Activated T-helper 17 cell treated with anti-CD3 and anti-CD28 coated beads, Interleukin-2, amount 50 U/mL, for 72 hours (primary cell): ENCODE results near the gene NEGR1. TPM values are rescaled to one million over a fixed set of nuclear protein-coding genes. Genes with fewer than 3 reads are reported as not detected.

Experiments used
- ATAC-seq: fragments of 150-1000 bp; cut with Tn5 transposase; replicated peaks from 2 replicates; pipeline ENCODE4 v1.10.0; 2021; ENCODE audit warnings: mild to moderate bottlenecking, moderate library complexity
- H3K27ac Mint-ChIP-seq: one replicate; pipeline ENCODE4 v1.8.0; 2022; ENCODE audit warnings: mixed read lengths
- H3K27me3 Mint-ChIP-seq: one replicate; pipeline ENCODE4 v1.8.0; 2022; ENCODE audit warnings: mixed read lengths
- H3K36me3 Mint-ChIP-seq: one replicate; pipeline ENCODE4 v1.8.0; 2022; ENCODE audit warnings: low read depth, mild to moderate bottlenecking, mixed read lengths
- H3K4me1 Mint-ChIP-seq: one replicate; pipeline ENCODE4 v1.8.0; 2022; ENCODE audit warnings: mixed read lengths
- H3K4me3 Mint-ChIP-seq: one replicate; pipeline ENCODE4 v1.8.0; 2022; ENCODE audit warnings: mild to moderate bottlenecking, mixed read lengths
- H3K9me3 Mint-ChIP-seq: one replicate; pipeline ENCODE4 v1.8.0; 2022; ENCODE audit warnings: mixed read lengths
- total RNA-seq, 2 donors: library from RNA; stranded (reverse); gene quantifications; one replicate each; pipeline ENCODE4 v1.2.3, GENCODE V29; 2022

Gene NEGR1
- total RNA-seq, 2 donors from 2014 or later, result not detected

DNA sequence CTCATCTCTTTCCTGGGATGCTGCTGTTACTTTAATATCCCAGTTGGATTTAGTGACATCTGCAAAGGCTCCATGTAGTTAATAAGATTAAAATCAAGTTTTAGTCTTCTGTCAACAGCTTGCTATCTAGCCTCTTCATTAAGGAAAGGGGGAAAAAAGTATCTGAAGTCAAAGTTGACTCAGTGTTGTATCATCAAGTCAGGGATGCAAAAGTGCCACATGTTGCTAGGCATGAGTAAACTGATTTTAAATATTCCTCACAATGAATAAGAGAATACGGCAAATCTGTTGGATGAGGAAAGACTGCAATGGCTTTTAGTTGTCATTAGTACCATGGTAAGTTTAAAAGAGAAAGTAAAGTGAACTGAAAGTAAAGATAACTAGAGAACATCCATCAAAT, 818.3 kb downstream of the NEGR1 start:
- Mint-ChIP-seq H3K27me3 (no peaks in the 10 kb centered on the region), H3K9me3 (peaks cover 12% of the 10 kb centered on the region), H3K27ac (no peak overlapping the region), H3K36me3 (no peaks in the 10 kb centered on the region), H3K4me3 (no peak overlapping the region), H3K4me1 (no peaks in the 10 kb centered on the region)
- ATAC-seq, result no peak

DNA sequence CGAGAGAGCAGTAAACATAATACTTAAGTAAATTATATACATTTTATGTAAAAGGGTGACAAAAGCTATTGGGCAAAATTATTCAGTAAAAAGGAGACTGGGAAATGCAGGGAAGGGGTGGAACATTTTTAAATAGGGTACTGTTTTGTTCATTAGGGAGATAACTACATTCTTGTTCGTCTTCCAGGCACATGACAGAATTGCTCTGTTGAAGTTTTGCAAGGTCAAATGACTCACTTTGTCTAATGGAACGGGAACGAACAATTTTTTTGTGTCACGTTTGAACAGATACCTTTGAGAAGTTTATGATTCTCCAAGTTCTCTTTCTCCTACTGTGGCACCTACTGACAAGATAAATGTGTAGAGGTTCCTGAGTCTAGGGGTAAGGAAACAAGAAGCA, 819.2 kb downstream of the NEGR1 start:
- H3K4me1 Mint-ChIP-seq, result no peaks in the 10 kb centered on the region
- no peak for ATAC-seq
- no peak overlapping the region for H3K4me3 Mint-ChIP-seq
- no peaks in the 10 kb centered on the region for H3K36me3 Mint-ChIP-seq
- peaks cover 12% of the 10 kb centered on the region for H3K9me3 Mint-ChIP-seq
- H3K27ac Mint-ChIP-seq, result no peak overlapping the region
- H3K27me3 Mint-ChIP-seq, result no peaks in the 10 kb centered on the region

DNA sequence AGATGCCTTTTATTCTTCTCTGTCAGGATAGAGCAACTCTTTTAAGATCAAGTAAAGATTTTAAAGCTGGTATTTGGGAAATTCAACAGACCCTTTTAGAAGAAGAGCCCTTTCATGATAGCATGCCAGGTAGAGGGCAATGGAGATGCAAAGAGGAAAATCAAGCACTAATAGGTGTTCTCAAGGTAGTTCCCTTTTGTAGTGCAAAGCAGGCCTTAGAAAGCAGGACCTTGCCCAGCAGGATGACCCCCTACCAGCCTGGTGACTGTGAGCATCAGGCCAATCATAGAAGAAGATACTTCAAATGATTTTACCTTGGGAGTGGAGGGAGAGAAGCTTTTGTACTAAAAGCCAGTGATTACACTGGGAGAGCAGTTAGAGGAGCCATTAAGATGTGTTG, 820.1 kb downstream of the NEGR1 start:
- no peaks in the 10 kb centered on the region for H3K27me3 Mint-ChIP-seq
- ATAC-seq, result no peak

DNA sequence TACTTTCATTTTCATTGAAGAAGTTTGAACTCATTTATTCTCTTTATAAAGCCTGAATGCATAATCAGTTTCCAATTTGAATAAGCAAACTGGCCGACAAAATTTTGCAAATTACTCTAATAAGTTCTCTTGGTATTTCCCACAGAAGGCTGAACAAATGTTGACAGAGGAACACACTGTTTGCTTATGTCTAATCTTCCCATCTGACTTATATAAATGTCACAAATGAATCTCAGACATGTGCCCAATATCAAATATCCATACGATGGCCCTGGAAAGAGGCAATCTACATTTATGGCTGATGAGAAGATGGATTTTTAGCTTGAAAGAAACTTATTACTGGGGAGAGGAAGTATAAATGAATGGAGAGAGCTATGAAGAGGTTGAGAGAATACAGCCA, 820.9 kb downstream of the NEGR1 start:
- Mint-ChIP-seq H3K9me3 (peaks cover 15% of the 10 kb centered on the region), H3K4me1 (no peaks in the 10 kb centered on the region), H3K36me3 (no peaks in the 10 kb centered on the region), H3K27ac (no peak overlapping the region), H3K4me3 (no peak overlapping the region), H3K27me3 (no peaks in the 10 kb centered on the region)
- ATAC-seq, result no peak

More for the DNA sequence above, 820.1 kb downstream of the NEGR1 start:
- peaks cover 13% of the 10 kb centered on the region for H3K9me3 Mint-ChIP-seq
- no peak overlapping the region for H3K27ac Mint-ChIP-seq
- no peaks in the 10 kb centered on the region for H3K36me3 Mint-ChIP-seq
- no peaks in the 10 kb centered on the region for H3K4me1 Mint-ChIP-seq
- H3K4me3 Mint-ChIP-seq, result no peak overlapping the region

DNA sequence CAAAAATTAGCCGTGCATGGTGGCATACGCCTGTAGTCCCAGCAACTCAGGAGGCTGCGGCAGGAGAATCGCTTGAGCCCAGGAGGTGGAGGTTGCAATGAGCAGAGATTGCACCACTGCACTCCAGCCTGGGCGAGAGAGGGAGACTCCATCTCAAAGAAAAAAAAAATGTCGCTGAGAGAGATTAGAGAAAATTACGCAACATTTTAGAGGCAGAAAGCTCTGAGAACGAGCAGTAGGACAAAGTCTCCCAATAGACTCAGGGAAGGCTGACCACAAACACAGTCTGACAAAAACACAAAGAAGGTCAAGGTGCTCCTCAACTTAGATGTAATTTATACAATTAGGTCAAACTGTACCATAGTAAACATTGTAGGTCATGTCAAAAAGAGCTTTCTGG, 833.9 kb downstream of the NEGR1 start:
- H3K27me3 Mint-ChIP-seq, result no peaks in the 10 kb centered on the region
- no peak for ATAC-seq

DNA sequence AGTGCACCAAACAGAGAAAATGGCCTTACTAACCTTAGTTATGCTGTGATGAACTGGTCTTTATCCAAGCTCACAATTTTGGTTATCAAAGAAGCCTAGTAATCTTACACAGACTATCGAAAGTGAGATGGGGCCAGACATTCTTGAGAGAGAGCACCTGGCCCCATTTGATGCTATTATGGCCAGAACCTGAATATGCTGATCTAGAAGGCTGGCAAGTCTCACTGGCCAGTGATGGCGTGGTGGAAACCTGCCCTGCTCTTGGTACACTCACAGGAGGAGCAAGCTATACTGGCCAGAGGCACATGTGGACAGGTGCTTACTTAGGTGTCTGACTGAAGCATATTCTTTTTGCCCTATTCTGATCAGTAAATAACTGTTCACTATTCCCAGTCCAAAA, 843.7 kb downstream of the NEGR1 start:
- ATAC-seq, result no peak
- no peaks in the 10 kb centered on the region for H3K4me1 Mint-ChIP-seq
- H3K4me3 Mint-ChIP-seq, result no peak overlapping the region
- no peak overlapping the region for H3K27ac Mint-ChIP-seq
- H3K9me3 Mint-ChIP-seq, result peaks cover 4% of the 10 kb centered on the region
- H3K36me3 Mint-ChIP-seq, result no peaks in the 10 kb centered on the region
- H3K27me3 Mint-ChIP-seq, result no peaks in the 10 kb centered on the region

More for the DNA sequence above, 833.9 kb downstream of the NEGR1 start:
- Mint-ChIP-seq H3K4me3 (no peak overlapping the region), H3K27ac (no peak overlapping the region), H3K36me3 (no peaks in the 10 kb centered on the region), H3K9me3 (peaks cover 4% of the 10 kb centered on the region), H3K4me1 (no peaks in the 10 kb centered on the region)

DNA sequence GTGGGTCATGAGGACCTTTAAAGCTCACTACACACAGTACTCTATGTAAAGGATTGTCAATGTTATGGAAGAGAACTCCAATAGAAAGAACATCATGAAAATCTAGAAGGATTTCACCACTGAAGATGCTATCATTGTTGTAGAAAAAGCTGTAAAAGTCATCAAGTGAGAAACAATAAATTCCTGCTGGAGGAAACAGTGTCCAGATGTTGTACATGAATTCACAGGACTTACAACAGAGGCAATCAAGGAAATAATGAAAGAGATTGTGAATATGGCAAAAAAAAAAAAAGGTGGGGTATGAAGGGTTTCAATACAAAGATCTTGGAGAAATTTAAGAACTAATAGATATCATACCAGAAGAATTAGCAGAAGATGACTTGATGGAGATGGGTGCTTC, 846.4 kb downstream of the NEGR1 start:
- H3K9me3 Mint-ChIP-seq, result peaks cover 8% of the 10 kb centered on the region
- no peak overlapping the region for H3K4me3 Mint-ChIP-seq
- no peaks in the 10 kb centered on the region for H3K4me1 Mint-ChIP-seq
- ATAC-seq, result no peak
- no peak overlapping the region for H3K27ac Mint-ChIP-seq
- no peaks in the 10 kb centered on the region for H3K27me3 Mint-ChIP-seq
- H3K36me3 Mint-ChIP-seq, result no peaks in the 10 kb centered on the region

DNA sequence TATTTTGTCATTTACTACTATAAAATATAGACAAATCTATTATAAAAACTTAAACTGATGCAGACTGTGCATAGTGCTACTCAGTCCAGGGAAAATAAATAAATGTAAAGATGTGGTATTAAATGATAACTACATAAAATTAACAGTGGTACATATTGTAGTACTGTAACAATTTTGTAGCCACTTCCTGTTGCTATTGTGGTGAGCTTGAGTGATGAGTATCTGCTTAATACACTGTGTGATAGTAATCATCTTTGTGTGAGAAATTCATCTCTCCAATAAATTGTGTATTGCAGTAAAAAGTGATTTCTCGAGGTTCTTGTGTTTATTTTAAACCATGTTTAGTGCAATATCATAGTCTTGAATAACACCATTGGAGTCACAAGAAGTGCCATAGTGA, 848.1 kb downstream of the NEGR1 start:
- H3K27me3 Mint-ChIP-seq, result no peaks in the 10 kb centered on the region

DNA sequence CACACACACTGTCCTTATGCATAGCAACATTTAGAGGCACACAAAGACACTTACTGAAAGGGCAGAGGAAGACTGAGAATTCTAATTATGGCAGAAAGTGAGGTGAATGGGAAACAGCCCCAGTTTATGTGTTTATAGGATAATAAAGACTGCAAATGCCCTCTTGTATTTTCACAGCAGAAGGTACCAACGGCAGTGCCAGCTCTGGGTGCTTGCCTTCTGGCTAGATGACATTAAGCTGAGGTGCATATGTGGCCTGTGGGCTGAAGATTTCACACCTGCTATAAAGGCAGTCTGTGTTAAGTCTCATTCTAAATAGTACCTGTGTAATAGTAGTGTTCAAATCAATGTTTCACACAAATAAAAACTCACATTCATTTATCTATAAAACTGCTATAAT, 854.3 kb downstream of the NEGR1 start:
- H3K27ac Mint-ChIP-seq, result no peak overlapping the region
- H3K4me1 Mint-ChIP-seq, result no peaks in the 10 kb centered on the region
- no peaks in the 10 kb centered on the region for H3K36me3 Mint-ChIP-seq
- ATAC-seq, result no peak
- H3K4me3 Mint-ChIP-seq, result no peak overlapping the region
- no peaks in the 10 kb centered on the region for H3K9me3 Mint-ChIP-seq
- H3K27me3 Mint-ChIP-seq, result no peaks in the 10 kb centered on the region

More for the DNA sequence above, 848.1 kb downstream of the NEGR1 start:
- ATAC-seq, result no peak
- Mint-ChIP-seq H3K36me3 (no peaks in the 10 kb centered on the region), H3K4me1 (no peaks in the 10 kb centered on the region), H3K27ac (no peak overlapping the region), H3K4me3 (no peak overlapping the region), H3K9me3 (peaks cover 8% of the 10 kb centered on the region)

DNA sequence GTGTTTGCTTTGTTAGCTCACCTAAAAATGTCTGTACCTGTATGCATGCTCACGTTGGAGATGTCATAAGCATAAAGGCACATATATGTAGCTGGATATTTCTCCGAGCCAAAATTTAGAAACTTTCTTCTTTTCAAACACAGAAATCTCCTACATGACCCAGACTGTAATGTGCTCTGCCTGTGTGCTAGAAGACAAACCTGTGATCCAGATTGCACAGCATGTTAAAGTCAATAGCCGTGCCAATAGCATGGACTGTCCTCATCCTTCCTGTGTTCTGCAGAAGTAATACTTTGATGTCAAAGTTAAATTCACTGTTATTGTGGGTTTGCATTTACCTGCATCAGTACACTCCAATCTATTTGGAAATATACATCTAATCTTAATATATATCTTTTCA, 855.3 kb downstream of the NEGR1 start:
- ATAC-seq, result no peak
- no peaks in the 10 kb centered on the region for H3K36me3 Mint-ChIP-seq
- no peak overlapping the region for H3K4me3 Mint-ChIP-seq
- H3K4me1 Mint-ChIP-seq, result no peaks in the 10 kb centered on the region
- no peaks in the 10 kb centered on the region for H3K27me3 Mint-ChIP-seq
- H3K27ac Mint-ChIP-seq, result no peak overlapping the region
- H3K9me3 Mint-ChIP-seq, result no peaks in the 10 kb centered on the region

DNA sequence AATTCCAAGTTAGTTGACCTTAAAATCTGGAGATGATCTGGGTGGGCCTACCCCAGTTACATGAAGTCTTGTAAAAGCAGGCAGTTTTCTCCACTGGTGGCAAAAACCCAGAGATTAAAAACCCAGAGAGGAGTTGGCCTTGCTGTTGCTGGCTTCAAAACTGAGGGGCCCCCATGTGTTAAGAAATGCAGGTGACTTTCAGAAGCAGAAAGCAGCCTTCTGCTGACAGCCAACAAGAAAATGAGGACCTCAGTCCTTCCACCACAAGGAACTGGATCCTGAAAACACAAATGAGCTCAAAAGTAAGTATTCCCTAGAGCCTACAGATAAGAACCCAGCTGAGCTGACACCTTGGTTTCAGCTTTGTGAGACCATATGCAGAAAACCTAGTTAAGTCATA, 857.8 kb downstream of the NEGR1 start:
- Mint-ChIP-seq H3K27me3 (no peaks in the 10 kb centered on the region), H3K4me1 (no peaks in the 10 kb centered on the region)

DNA sequence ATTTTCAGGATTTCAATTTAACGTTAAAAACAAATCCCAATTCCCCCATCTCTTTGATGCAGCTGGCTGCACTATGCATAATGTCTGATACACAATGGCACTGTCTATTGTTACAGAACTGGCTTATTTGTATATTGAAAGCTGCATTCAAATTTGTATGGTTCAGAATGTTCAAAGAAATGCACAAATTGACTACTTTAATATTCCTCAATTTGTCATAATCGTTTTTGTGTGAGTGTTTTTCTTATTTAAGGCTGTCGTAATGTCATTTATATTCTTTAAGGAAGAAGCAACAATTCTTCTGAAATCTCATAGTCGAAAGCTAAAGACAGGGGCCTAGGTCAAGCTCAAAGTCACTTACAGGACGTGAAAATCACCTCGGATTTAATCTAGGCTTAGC, 860.1 kb downstream of the NEGR1 start:
- H3K4me3 Mint-ChIP-seq, result no peak overlapping the region
- no peaks in the 10 kb centered on the region for H3K4me1 Mint-ChIP-seq
- H3K27ac Mint-ChIP-seq, result no peak overlapping the region
- no peak for ATAC-seq
- H3K9me3 Mint-ChIP-seq, result peaks cover 8% of the 10 kb centered on the region
- H3K27me3 Mint-ChIP-seq, result no peaks in the 10 kb centered on the region
- H3K36me3 Mint-ChIP-seq, result no peaks in the 10 kb centered on the region

More for the DNA sequence above, 857.8 kb downstream of the NEGR1 start:
- Mint-ChIP-seq H3K9me3 (no peaks in the 10 kb centered on the region), H3K36me3 (no peaks in the 10 kb centered on the region), H3K4me3 (no peak overlapping the region), H3K27ac (no peak overlapping the region)
- ATAC-seq, result no peak

DNA sequence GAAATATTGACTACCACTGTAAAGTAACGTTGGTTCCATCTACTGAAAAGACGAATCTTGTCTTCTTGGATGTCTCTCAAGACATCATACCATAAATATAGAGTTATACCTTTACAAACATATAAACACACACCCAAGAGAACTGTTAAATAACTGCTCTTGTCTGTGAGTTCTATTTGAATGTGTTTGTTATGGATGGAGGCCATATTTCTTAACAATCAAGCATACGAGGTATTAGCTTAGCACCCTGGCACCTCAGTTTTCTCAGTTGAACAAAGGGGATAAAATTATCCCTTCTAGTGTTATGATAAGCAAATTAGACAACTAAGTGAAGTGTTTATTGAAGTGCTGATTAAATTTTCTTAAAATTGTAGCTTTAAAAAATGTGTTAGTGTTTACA, 864.9 kb downstream of the NEGR1 start:
- H3K9me3 Mint-ChIP-seq, result peaks cover 10% of the 10 kb centered on the region

DNA sequence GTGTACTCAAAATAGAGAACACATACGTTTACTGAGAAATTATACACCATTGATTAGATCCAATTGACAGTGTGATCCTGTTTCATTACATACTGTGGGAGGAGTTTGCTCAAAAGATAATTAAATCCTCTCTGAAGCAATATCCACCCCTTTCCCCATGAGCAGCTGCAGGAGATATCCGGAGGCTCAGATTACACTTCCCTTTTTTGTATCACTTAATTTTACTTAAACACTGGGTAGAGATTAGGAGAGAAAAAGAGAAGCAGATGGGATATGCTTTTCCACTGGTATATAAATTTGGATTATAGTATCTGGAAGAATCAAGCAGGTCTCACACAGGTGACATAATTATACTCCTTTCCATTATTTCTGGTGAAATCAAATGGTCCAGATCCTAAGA, 868.2 kb downstream of the NEGR1 start:
- peaks cover 18% of the 10 kb centered on the region for H3K9me3 Mint-ChIP-seq
- no peak overlapping the region for H3K4me3 Mint-ChIP-seq
- no peaks in the 10 kb centered on the region for H3K27me3 Mint-ChIP-seq
- ATAC-seq, result no peak
- no peaks in the 10 kb centered on the region for H3K4me1 Mint-ChIP-seq
- no peak overlapping the region for H3K27ac Mint-ChIP-seq
- no peaks in the 10 kb centered on the region for H3K36me3 Mint-ChIP-seq

More for the DNA sequence above, 864.9 kb downstream of the NEGR1 start:
- H3K36me3 Mint-ChIP-seq, result no peaks in the 10 kb centered on the region
- H3K27ac Mint-ChIP-seq, result no peak overlapping the region
- H3K4me3 Mint-ChIP-seq, result no peak overlapping the region
- H3K27me3 Mint-ChIP-seq, result no peaks in the 10 kb centered on the region
- no peaks in the 10 kb centered on the region for H3K4me1 Mint-ChIP-seq
- no peak for ATAC-seq

DNA sequence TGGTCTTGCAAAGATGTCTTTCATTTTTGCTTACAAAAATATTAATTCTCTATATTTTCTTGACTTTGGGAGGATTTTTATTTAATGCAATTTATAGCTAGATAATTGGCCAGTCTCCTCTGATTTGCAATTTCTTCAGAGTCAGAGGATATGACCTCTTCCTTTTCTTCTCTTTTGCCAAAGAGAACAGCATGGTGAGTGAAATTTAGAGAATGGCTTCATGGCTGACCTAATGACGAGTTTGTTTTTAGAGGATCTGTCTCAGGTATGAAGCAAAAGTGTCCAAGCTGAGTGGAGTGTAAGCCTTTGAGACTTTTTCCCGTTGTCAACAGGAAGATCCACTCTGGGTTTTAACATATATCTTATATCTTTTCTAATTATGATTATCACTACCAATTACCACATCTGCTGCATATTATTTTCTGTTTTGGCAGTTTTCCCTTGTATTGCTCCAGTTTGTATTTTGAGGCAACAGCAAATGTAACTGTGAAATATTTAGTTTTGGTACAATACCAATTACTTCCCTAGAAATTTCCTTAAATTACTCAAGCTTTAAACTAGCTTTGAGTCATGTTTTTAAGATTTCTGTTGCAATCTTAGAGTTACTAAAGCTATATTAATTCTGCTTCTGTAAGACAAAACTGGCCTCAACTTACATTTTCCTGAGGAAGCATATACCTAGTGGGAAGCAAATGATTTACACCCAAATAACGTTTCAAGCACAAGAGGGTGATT, 868.7 kb downstream of the NEGR1 start:
- Mint-ChIP-seq H3K4me1 (no peaks in the 10 kb centered on the region), H3K9me3 (peaks cover 13% of the 10 kb centered on the region), H3K4me3 (no peak overlapping the region), H3K36me3 (no peaks in the 10 kb centered on the region), H3K27me3 (no peaks in the 10 kb centered on the region), H3K27ac (no peak overlapping the region)
- ATAC-seq, result no peak

DNA sequence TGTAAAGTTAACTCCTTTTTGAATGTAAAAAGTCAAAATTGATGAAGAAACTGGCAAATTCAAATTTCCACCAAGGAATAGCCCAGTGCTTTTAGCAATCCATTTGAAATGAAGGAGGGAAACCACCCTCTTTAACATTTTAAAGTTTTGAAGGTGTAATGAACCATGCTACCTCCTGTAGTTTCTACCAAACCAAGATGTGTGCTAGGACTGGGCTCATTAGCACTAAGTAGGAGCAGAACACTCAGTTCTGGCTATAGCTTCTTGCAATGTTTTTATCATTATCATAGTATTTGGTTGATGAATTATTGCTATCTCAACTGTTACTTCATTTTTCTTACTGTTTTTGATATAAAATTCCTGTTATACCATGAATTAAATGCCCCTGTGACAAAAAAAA, 882.3 kb downstream of the NEGR1 start:
- H3K27me3 Mint-ChIP-seq, result no peaks in the 10 kb centered on the region
- no peak for ATAC-seq
- H3K9me3 Mint-ChIP-seq, result peaks cover 3% of the 10 kb centered on the region
- H3K36me3 Mint-ChIP-seq, result no peaks in the 10 kb centered on the region
- H3K27ac Mint-ChIP-seq, result no peak overlapping the region
- H3K4me1 Mint-ChIP-seq, result no peaks in the 10 kb centered on the region
- no peak overlapping the region for H3K4me3 Mint-ChIP-seq
